ENCODE results near the gene PLEKHA5.
"Not testable (repeated sequence)": the region's sequence is repeated elsewhere in the genome, so short reads cannot be mapped to it uniquely, and the experiment has no call there.

The PLEKHA5 gene

GRCh38 chr12:19167708-19168107, 38.2 kb downstream of the PLEKHA5 start:
- Mint-ChIP-seq H3K9me3 (no peaks in the 10 kb centered on the region), H3K27me3 (no peaks in the 10 kb centered on the region), H3K4me1 (no peaks in the 10 kb centered on the region), H3K27ac (no peak overlapping the region), H3K4me3 (no peak overlapping the region), H3K36me3 (ENCODE audit: low read depth) (no peaks in the 10 kb centered on the region)
- DNase-seq (no peak), ATAC-seq (no peak)

GRCh38 chr12:19168644-19169043, 39.1 kb downstream of the PLEKHA5 start:
- H3K27ac Mint-ChIP-seq: no peak overlapping the region
- no peaks in the 10 kb centered on the region for H3K27me3 Mint-ChIP-seq
- no peaks in the 10 kb centered on the region for H3K9me3 Mint-ChIP-seq
- H3K4me3 Mint-ChIP-seq: no peak overlapping the region
- no peak for ATAC-seq
- no peak for DNase-seq
- no peaks in the 10 kb centered on the region for H3K4me1 Mint-ChIP-seq
- no peaks in the 10 kb centered on the region for H3K36me3 Mint-ChIP-seq (ENCODE audit: low read depth)

GRCh38 chr12:19169222-19169621, 39.7 kb downstream of the PLEKHA5 start:
- DNase-seq (no peak), ATAC-seq (no peak)
- Mint-ChIP-seq H3K27ac (no peak overlapping the region), H3K4me1 (no peaks in the 10 kb centered on the region), H3K27me3 (no peaks in the 10 kb centered on the region), H3K36me3 (ENCODE audit: low read depth) (no peaks in the 10 kb centered on the region), H3K9me3 (no peaks in the 10 kb centered on the region), H3K4me3 (no peak overlapping the region)

- not testable (repeated sequence) for H3K4me3 Mint-ChIP-seq; ATAC-seq; DNase-seq; H3K27ac Mint-ChIP-seq; H3K4me1 Mint-ChIP-seq; H3K27me3 Mint-ChIP-seq; H3K36me3 Mint-ChIP-seq (ENCODE audit: low read depth); H3K9me3 Mint-ChIP-seq
These were observed 40.8 kb downstream of the PLEKHA5 start for GRCh38 chr12:19170286-19170685.

- Mint-ChIP-seq H3K27ac (no peak overlapping the region), H3K4me3 (no peak overlapping the region)
- ATAC-seq: no peak
These were observed 42.2 kb downstream of the PLEKHA5 start for GRCh38 chr12:19171731-19172130.

GRCh38 chr12:19177754-19178153, 48.2 kb downstream of the PLEKHA5 start:
- DNase-seq (no peak), ATAC-seq (no peak)
- H3K9me3 Mint-ChIP-seq: no peaks in the 10 kb centered on the region
- no peak overlapping the region for H3K4me3 Mint-ChIP-seq
- no peaks in the 10 kb centered on the region for H3K36me3 Mint-ChIP-seq (ENCODE audit: low read depth)
- no peaks in the 10 kb centered on the region for H3K4me1 Mint-ChIP-seq
- no peaks in the 10 kb centered on the region for H3K27me3 Mint-ChIP-seq
- H3K27ac Mint-ChIP-seq: no peak overlapping the region

More at GRCh38 chr12:19171731-19172130, 42.2 kb downstream of the PLEKHA5 start:
- H3K27me3 Mint-ChIP-seq: no peaks in the 10 kb centered on the region
- no peaks in the 10 kb centered on the region for H3K4me1 Mint-ChIP-seq
- DNase-seq: no peak
- H3K9me3 Mint-ChIP-seq: no peaks in the 10 kb centered on the region
- no peaks in the 10 kb centered on the region for H3K36me3 Mint-ChIP-seq (ENCODE audit: low read depth)

GRCh38 chr12:19179986-19180385, 50.5 kb downstream of the PLEKHA5 start:
- DNase-seq: no peak
- no peaks in the 10 kb centered on the region for H3K9me3 Mint-ChIP-seq
- no peaks in the 10 kb centered on the region for H3K36me3 Mint-ChIP-seq (ENCODE audit: low read depth)
- H3K4me1 Mint-ChIP-seq: no peaks in the 10 kb centered on the region
- ATAC-seq: no peak
- no peak overlapping the region for H3K4me3 Mint-ChIP-seq
- no peaks in the 10 kb centered on the region for H3K27me3 Mint-ChIP-seq
- no peak overlapping the region for H3K27ac Mint-ChIP-seq

- DNase-seq (no peak), ATAC-seq (no peak)
- H3K27ac Mint-ChIP-seq: no peak overlapping the region
- H3K36me3 Mint-ChIP-seq (ENCODE audit: low read depth): no peaks in the 10 kb centered on the region
- H3K9me3 Mint-ChIP-seq: no peaks in the 10 kb centered on the region
- peaks cover under 1% of the 10 kb centered on the region for H3K4me1 Mint-ChIP-seq
- H3K27me3 Mint-ChIP-seq: no peaks in the 10 kb centered on the region
- H3K4me3 Mint-ChIP-seq: no peak overlapping the region
These were observed 52.3 kb downstream of the PLEKHA5 start for GRCh38 chr12:19181666-19182426.

- Mint-ChIP-seq H3K4me3 (no peak overlapping the region), H3K9me3 (no peaks in the 10 kb centered on the region), H3K27ac (no peak overlapping the region), H3K27me3 (no peaks in the 10 kb centered on the region), H3K36me3 (ENCODE audit: low read depth) (no peaks in the 10 kb centered on the region), H3K4me1 (peaks cover 3% of the 10 kb centered on the region)
- ATAC-seq: no peak
- DNase-seq: no peak
These were observed 53.7 kb downstream of the PLEKHA5 start for GRCh38 chr12:19183121-19183838.

- Mint-ChIP-seq H3K27ac (no peak overlapping the region), H3K4me3 (no peak overlapping the region), H3K9me3 (no peaks in the 10 kb centered on the region), H3K27me3 (no peaks in the 10 kb centered on the region), H3K4me1 (peaks cover 3% of the 10 kb centered on the region), H3K36me3 (ENCODE audit: low read depth) (no peaks in the 10 kb centered on the region)
- DNase-seq: no peak
- no peak for ATAC-seq
These were observed 55.9 kb downstream of the PLEKHA5 start for GRCh38 chr12:19185262-19185929.

- no peak for DNase-seq
- no peak for ATAC-seq
- no peak overlapping the region for H3K27ac Mint-ChIP-seq
These were observed 57.5 kb downstream of the PLEKHA5 start for GRCh38 chr12:19186722-19187661.

GRCh38 chr12:19189522-19189921, 60.0 kb downstream of the PLEKHA5 start:
- Mint-ChIP-seq H3K4me1 (peaks cover 3% of the 10 kb centered on the region), H3K27ac (no peak overlapping the region), H3K9me3 (no peaks in the 10 kb centered on the region), H3K4me3 (no peak overlapping the region), H3K36me3 (ENCODE audit: low read depth) (no peaks in the 10 kb centered on the region), H3K27me3 (no peaks in the 10 kb centered on the region)
- DNase-seq: no peak
- no peak for ATAC-seq

More at GRCh38 chr12:19186722-19187661, 57.5 kb downstream of the PLEKHA5 start:
- Mint-ChIP-seq H3K4me3 (no peak overlapping the region), H3K9me3 (no peaks in the 10 kb centered on the region), H3K4me1 (peaks cover 3% of the 10 kb centered on the region), H3K36me3 (ENCODE audit: low read depth) (no peaks in the 10 kb centered on the region), H3K27me3 (no peaks in the 10 kb centered on the region)

- ATAC-seq: no peak
These were observed 60.9 kb downstream of the PLEKHA5 start for GRCh38 chr12:19190292-19191031.

More at GRCh38 chr12:19190292-19191031, 60.9 kb downstream of the PLEKHA5 start:
- Mint-ChIP-seq H3K27me3 (no peaks in the 10 kb centered on the region), H3K9me3 (no peaks in the 10 kb centered on the region), H3K4me3 (no peak overlapping the region), H3K36me3 (ENCODE audit: low read depth) (no peaks in the 10 kb centered on the region), H3K27ac (no peak overlapping the region), H3K4me1 (peaks cover 3% of the 10 kb centered on the region)
- no peak for DNase-seq
